PFSK-1 (cell line): ENCODE measurements around the gene KCNMA1.

Experiments used
- FOXP2 ChIP-seq: optimal IDR thresholded peaks from 2 replicates; pipeline ENCODE3; 2011; ENCODE audit warnings: borderline replicate concordance, control low read depth, inconsistent platforms; ENCODE audit not compliant: insufficient read depth; ENCODE audit errors: extremely low read length, extremely low read depth
- POLR2AphosphoS5 ChIP-seq: IDR thresholded peaks from 2 replicates; pipeline ENCODE4 v1.6.1; 2012; ENCODE audit warnings: low read depth, mild to moderate bottlenecking, control low read depth, low read length, moderate library complexity
- SIN3A ChIP-seq: IDR thresholded peaks from 2 replicates; pipeline ENCODE4 v1.6.1; 2012; ENCODE audit warnings: mild to moderate bottlenecking, low read length, moderate library complexity, borderline replicate concordance; ENCODE audit not compliant: insufficient read depth
- TAF1 ChIP-seq: IDR thresholded peaks from 2 replicates; pipeline ENCODE4 v1.6.1; 2012; ENCODE audit warnings: low read length, control low read depth, borderline replicate concordance; ENCODE audit not compliant: insufficient read depth
- TF ChIP-seq, protein P1 (sequence below), 2 experiments: IDR thresholded peaks; 2 replicates each; pipeline versions ENCODE4 v1.6.1 to v1.8.0; 2011 to 2012; ENCODE audit warnings: low read depth in 2 of 2, low read length in 2 of 2, control low read depth in 1 of 2, inconsistent platforms in 1 of 2, mild to moderate bottlenecking in 1 of 2, moderate library complexity in 1 of 2; ENCODE audit not compliant: insufficient read depth in 1 of 2

Gene KCNMA1

GRCh38 chr10:77461636-77462296, 175.8 kb downstream of the KCNMA1 start:
- no peak for TF ChIP-seq POLR2AphosphoS5
- TF ChIP-seq SIN3A: no peak
- TF ChIP-seq TAF1: no peak
- TF ChIP-seq FOXP2: no peak
- TF ChIP-seq, protein P1, sequence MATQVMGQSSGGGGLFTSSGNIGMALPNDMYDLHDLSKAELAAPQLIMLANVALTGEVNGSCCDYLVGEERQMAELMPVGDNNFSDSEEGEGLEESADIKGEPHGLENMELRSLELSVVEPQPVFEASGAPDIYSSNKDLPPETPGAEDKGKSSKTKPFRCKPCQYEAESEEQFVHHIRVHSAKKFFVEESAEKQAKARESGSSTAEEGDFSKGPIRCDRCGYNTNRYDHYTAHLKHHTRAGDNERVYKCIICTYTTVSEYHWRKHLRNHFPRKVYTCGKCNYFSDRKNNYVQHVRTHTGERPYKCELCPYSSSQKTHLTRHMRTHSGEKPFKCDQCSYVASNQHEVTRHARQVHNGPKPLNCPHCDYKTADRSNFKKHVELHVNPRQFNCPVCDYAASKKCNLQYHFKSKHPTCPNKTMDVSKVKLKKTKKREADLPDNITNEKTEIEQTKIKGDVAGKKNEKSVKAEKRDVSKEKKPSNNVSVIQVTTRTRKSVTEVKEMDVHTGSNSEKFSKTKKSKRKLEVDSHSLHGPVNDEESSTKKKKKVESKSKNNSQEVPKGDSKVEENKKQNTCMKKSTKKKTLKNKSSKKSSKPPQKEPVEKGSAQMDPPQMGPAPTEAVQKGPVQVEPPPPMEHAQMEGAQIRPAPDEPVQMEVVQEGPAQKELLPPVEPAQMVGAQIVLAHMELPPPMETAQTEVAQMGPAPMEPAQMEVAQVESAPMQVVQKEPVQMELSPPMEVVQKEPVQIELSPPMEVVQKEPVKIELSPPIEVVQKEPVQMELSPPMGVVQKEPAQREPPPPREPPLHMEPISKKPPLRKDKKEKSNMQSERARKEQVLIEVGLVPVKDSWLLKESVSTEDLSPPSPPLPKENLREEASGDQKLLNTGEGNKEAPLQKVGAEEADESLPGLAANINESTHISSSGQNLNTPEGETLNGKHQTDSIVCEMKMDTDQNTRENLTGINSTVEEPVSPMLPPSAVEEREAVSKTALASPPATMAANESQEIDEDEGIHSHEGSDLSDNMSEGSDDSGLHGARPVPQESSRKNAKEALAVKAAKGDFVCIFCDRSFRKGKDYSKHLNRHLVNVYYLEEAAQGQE (IDR thresholded peaks at IDR 0.05; ENCODE audit: insufficient read depth in 1 of 2, low read depth in 2 of 2, low read length in 2 of 2): no peak

DNA sequence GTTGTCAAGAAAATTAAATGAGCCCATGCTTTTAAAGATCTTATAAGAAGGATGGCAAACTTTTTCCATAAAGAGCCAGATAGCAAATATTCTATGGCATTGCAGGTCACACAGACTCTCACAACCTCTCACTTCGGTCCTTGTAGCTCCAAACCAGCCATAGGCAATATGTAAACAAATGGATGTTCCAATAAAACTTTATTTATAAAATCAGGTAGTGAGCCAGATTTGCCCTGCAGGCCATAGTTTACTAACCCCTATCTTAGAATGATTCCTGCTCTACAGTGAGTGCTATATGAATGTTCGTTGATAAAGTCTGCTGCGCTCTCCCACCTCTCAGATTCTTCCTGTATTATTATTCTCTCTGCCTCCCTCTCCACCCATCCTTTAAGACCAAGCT, 177.7 kb downstream of the KCNMA1 start:
- TF ChIP-seq FOXP2: no peak
- TF ChIP-seq, protein P1 (IDR thresholded peaks at IDR 0.05; ENCODE audit: insufficient read depth in 1 of 2, low read depth in 2 of 2, low read length in 2 of 2): no peak
- no peak for TF ChIP-seq POLR2AphosphoS5
- TF ChIP-seq TAF1: no peak
- TF ChIP-seq SIN3A: no peak

GRCh38 chr10:77458986-77459590, 178.5 kb downstream of the KCNMA1 start:
- TF ChIP-seq SIN3A (no peak), POLR2AphosphoS5 (no peak), FOXP2 (no peak), TAF1 (no peak)
- TF ChIP-seq, protein P1 (IDR thresholded peaks at IDR 0.05; ENCODE audit: insufficient read depth in 1 of 2, low read depth in 2 of 2, low read length in 2 of 2): no peak

DNA sequence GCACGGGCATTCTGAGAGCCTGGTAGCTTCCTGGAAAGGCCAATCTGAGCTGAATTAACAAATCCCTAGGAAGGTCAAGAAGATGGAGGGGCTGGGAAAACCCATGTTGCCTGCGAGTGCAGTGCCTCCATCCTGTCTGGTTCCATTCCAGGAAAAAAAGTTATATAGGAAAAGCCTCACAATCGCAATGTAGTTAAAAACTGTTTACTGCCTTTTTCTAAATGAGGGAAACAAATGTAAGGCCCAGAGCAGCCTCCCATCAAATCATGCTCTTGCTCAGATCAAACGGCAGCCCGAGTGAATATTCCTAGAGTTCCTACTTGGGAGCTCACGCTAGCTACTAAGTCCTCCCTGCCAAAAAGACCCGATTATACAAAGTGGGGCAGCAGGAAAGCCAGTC, 179.9 kb downstream of the KCNMA1 start:
- TF ChIP-seq TAF1: no peak
- TF ChIP-seq POLR2AphosphoS5: no peak
- TF ChIP-seq SIN3A: no peak
- TF ChIP-seq, protein P1 (IDR thresholded peaks at IDR 0.05; ENCODE audit: insufficient read depth in 1 of 2, low read depth in 2 of 2, low read length in 2 of 2): no peak
- TF ChIP-seq FOXP2: no peak

DNA sequence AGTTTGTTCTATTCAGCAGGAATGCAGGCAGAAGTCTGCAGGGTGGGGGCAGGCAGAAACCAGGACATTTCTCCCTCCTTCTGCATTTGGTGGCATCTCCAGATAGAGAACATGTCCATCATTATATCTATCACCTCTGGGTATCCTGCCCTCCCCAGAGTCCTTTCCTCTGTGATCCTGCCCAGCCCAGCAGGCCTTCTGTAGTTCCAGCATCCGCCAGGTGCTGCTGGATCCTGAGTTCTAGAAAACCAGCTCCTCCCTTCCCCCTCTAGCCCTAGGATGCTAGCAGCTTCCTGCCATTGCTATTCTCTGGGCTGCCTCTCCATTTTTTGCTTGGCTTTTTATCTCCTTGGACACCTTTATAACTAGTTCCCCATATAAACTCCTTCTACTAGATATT, 180.3 kb downstream of the KCNMA1 start:
- TF ChIP-seq, protein P1 (IDR thresholded peaks at IDR 0.05; ENCODE audit: insufficient read depth in 1 of 2, low read depth in 2 of 2, low read length in 2 of 2): no peak
- TF ChIP-seq POLR2AphosphoS5 (no peak), SIN3A (no peak), FOXP2 (no peak), TAF1 (no peak)
